Retinal pigment epithelial cell (primary cell): Measurements from ENCODE around the gene KCNQ5.

Source experiments
- DNase-seq: peaks from one replicate; pipeline ENCODE4 v3.0.0-alpha.2; 2010; ENCODE audit warnings: low read depth
- H3K4me3 ChIP-seq: 2 replicates; pipeline ENCODE4 v1.5.1; 2011; ENCODE audit warnings: mild to moderate bottlenecking, low read length, control low read depth, moderate library complexity
- CTCF ChIP-seq: conservative IDR thresholded peaks from 2 replicates; pipeline ENCODE4 v1.5.1; 2011; ENCODE audit warnings: low read depth, low read length, control low read depth, inconsistent platforms

The KCNQ5 gene

GRCh38 chr6:72922401-72922800, 300.5 kb downstream of the KCNQ5 start:
- no peak for DNase-seq
- H3K4me3 ChIP-seq = no peak overlapping the region
- TF ChIP-seq CTCF = no peak

GRCh38 chr6:72925136-72925535, 303.3 kb downstream of the KCNQ5 start:
- TF ChIP-seq CTCF = no peak
- no peak overlapping the region for H3K4me3 ChIP-seq
- DNase-seq = no peak

- TF ChIP-seq CTCF = no peak
- no peak overlapping the region for H3K4me3 ChIP-seq
- DNase-seq = no peak
Measured at GRCh38 chr6:72930556-72931132, 308.8 kb downstream of the KCNQ5 start.

- no peak for TF ChIP-seq CTCF
- DNase-seq = no peak
- no peak overlapping the region for H3K4me3 ChIP-seq
Measured at GRCh38 chr6:72931325-72931887, 309.5 kb downstream of the KCNQ5 start.

GRCh38 chr6:72933233-72933632, 311.4 kb downstream of the KCNQ5 start:
- no peak for DNase-seq
- H3K4me3 ChIP-seq = no peak overlapping the region
- TF ChIP-seq CTCF = no peak

- TF ChIP-seq CTCF = no peak
- no peak for DNase-seq
- H3K4me3 ChIP-seq = no peak overlapping the region
Measured at GRCh38 chr6:72936766-72937559, 315.1 kb downstream of the KCNQ5 start.

GRCh38 chr6:72938104-72938503, 316.2 kb downstream of the KCNQ5 start:
- no peak for DNase-seq
- no peak for TF ChIP-seq CTCF
- H3K4me3 ChIP-seq = no peak overlapping the region
